GM18505 (cell line): Measurements from ENCODE around the gene DAPK2.
A peak's percentile ranks its signal among the peaks of the same experiment; 100 is the strongest.

Source experiments
- ATAC-seq: cut with Tn5 transposase; IDR thresholded peaks from one replicate; pipeline ENCODE4 v1.9.1; 2021; ENCODE audit not compliant: unreplicated experiment
- POLR2A ChIP-seq: IDR thresholded peaks from 4 replicates; pipeline ENCODE4 v1.6.1; 2011; ENCODE audit warnings: borderline replicate concordance; ENCODE audit not compliant: insufficient read depth, insufficient read length; ENCODE audit errors: extremely low read depth

The DAPK2 gene

GRCh38 chr15:64022571-64022970, 23.7 kb downstream of the DAPK2 start:
- TF ChIP-seq POLR2A: no peak

GRCh38 chr15:64019764-64020163, 26.5 kb downstream of the DAPK2 start:
- TF ChIP-seq POLR2A: no peak
- no peak for ATAC-seq

More at GRCh38 chr15:64022571-64022970, 23.7 kb downstream of the DAPK2 start:
- no peak for ATAC-seq

- ATAC-seq: no peak
- TF ChIP-seq POLR2A: no peak
Observed at GRCh38 chr15:64017591-64018163, 28.6 kb downstream of the DAPK2 start.

- no peak for ATAC-seq
- no peak for TF ChIP-seq POLR2A
Observed at GRCh38 chr15:64017082-64017588, 29.1 kb downstream of the DAPK2 start.

- no peak for TF ChIP-seq POLR2A
- ATAC-seq: no peak
Observed at GRCh38 chr15:64016257-64016656, 30.0 kb downstream of the DAPK2 start.

GRCh38 chr15:64014995-64015394, 31.3 kb downstream of the DAPK2 start:
- no peak for TF ChIP-seq POLR2A
- ATAC-seq: no peak

GRCh38 chr15:64013179-64014062, 32.9 kb downstream of the DAPK2 start:
- ATAC-seq: no peak
- TF ChIP-seq POLR2A: no peak

GRCh38 chr15:64011736-64012135, 34.5 kb downstream of the DAPK2 start:
- no peak for TF ChIP-seq POLR2A
- no peak for ATAC-seq

- peak; percentile 80 for ATAC-seq
- TF ChIP-seq POLR2A: no peak
Observed at GRCh38 chr15:64010719-64011118, 35.6 kb downstream of the DAPK2 start.

GRCh38 chr15:64009798-64010261, 36.5 kb downstream of the DAPK2 start:
- ATAC-seq: no peak
- TF ChIP-seq POLR2A: peak; percentile 24

- no peak for TF ChIP-seq POLR2A
- ATAC-seq: no peak
Observed at GRCh38 chr15:64009241-64009640, 37.0 kb downstream of the DAPK2 start.

GRCh38 chr15:64008177-64008576, 38.1 kb downstream of the DAPK2 start:
- TF ChIP-seq POLR2A: no peak
- no peak for ATAC-seq

GRCh38 chr15:64006642-64007041, 39.6 kb downstream of the DAPK2 start:
- no peak for TF ChIP-seq POLR2A
- no peak for ATAC-seq

- ATAC-seq: no peak
- TF ChIP-seq POLR2A: no peak
Observed at GRCh38 chr15:64004587-64004986, 41.7 kb downstream of the DAPK2 start.
